K562 (cell line): ENCODE results near the gene NSMF. TPM values are rescaled to one million over a fixed set of nuclear protein-coding genes. Genes with fewer than 3 reads are reported as not detected.

Experiments
- BHLHE40 ChIP-seq: IDR thresholded peaks from 2 replicates; pipeline ENCODE4 v1.6.1; 2011; ENCODE audit warnings: low read length, improper control_type of control experiment
- CBFA2T2 ChIP-seq: fragments of 450-650 bp; conservative IDR thresholded peaks from 2 replicates; pipeline ENCODE4 v1.6.1; 2017; ENCODE audit warnings: mild to moderate bottlenecking
- CBFB ChIP-seq: sonication (generic); formaldehyde crosslinking; IDR thresholded peaks from 2 replicates; pipeline ENCODE4 v1.4.0; 2020; ENCODE audit warnings: mild to moderate bottlenecking, missing genetic modification reagents
- CTBP1 ChIP-seq: fragments of 450-650 bp; IDR thresholded peaks from 2 replicates; pipeline ENCODE4 v1.6.1; 2016; ENCODE audit warnings: borderline replicate concordance
- DACH1 ChIP-seq: fragments of 450-650 bp; IDR thresholded peaks from 2 replicates; pipeline ENCODE4 v1.6.1; 2018; ENCODE audit not compliant: partially characterized antibody
- DIDO1 ChIP-seq: fragments of 450-650 bp; IDR thresholded peaks from 2 replicates; pipeline ENCODE4 v1.6.1; 2016; ENCODE audit warnings: low read depth, missing biosample characterization, missing genetic modification characterization
- E2F3 ChIP-seq: fragments of 250-450 bp; sonication (Bioruptor Pico); IDR thresholded peaks from 2 replicates; pipeline ENCODE4 v1.4.0; 2020; ENCODE audit warnings: mild to moderate bottlenecking
- EP400 ChIP-seq: fragments of 450-650 bp; IDR thresholded peaks from 2 replicates; pipeline ENCODE4 v1.6.1; 2017; ENCODE audit warnings: antibody characterized with exemption, mild to moderate bottlenecking, moderate library complexity
- ESRRA ChIP-seq: fragments of 450-650 bp; IDR thresholded peaks from 2 replicates; pipeline ENCODE4 v1.6.1; 2014; ENCODE audit warnings: low read depth, mild to moderate bottlenecking, moderate library complexity, borderline replicate concordance
- FOXA1 ChIP-seq: fragments of 450-650 bp; IDR thresholded peaks from 2 replicates; pipeline ENCODE4 v1.6.1; 2016; ENCODE audit warnings: mild to moderate bottlenecking, borderline replicate concordance
- GABPB1 ChIP-seq: sonication (generic); formaldehyde crosslinking; IDR thresholded peaks from 2 replicates; pipeline ENCODE4 v1.8.0; 2022; ENCODE audit warnings: mild to moderate bottlenecking, missing genetic modification reagents
- KLF1 ChIP-seq: fragments of 450-650 bp; IDR thresholded peaks from 2 replicates; pipeline ENCODE4 v1.6.1; 2016; ENCODE audit warnings: missing genetic modification characterization, missing compliant biosample characterization
- MTA3 ChIP-seq: fragments of 450-650 bp; formaldehyde crosslinking; IDR thresholded peaks from 2 replicates; pipeline ENCODE4 v1.6.1; 2017; ENCODE audit warnings: mild to moderate bottlenecking, borderline replicate concordance
- NFE2 ChIP-seq: IDR thresholded peaks from 2 replicates; pipeline ENCODE4 v1.6.1; 2014; ENCODE audit warnings: antibody characterized with exemption, low read depth
- NFIC ChIP-seq: fragments of 450-650 bp; IDR thresholded peaks from 2 replicates; pipeline ENCODE4 v1.6.1; 2017; ENCODE audit warnings: mild to moderate bottlenecking, inconsistent platforms
- NR2C1 ChIP-seq, 2 experiments: fragments of 450-650 bp; IDR thresholded peaks; 2 replicates each; pipeline ENCODE4 v1.6.1; 2017; ENCODE audit warnings: mild to moderate bottlenecking in 2 of 2, antibody characterized with exemption in 1 of 2, inconsistent platforms in 1 of 2, missing compliant biosample characterization in 1 of 2, missing genetic modification characterization in 1 of 2
- PHTF2 ChIP-seq: fragments of 250-450 bp; sonication (Bioruptor Pico); IDR thresholded peaks from 2 replicates; pipeline ENCODE4 v1.5.0; 2021; ENCODE audit warnings: mild to moderate bottlenecking
- SMAD1 ChIP-seq: fragments of 150-350 bp; IDR thresholded peaks from 2 replicates; pipeline ENCODE4 v1.6.1; 2014; ENCODE audit warnings: low read length, low read depth; ENCODE audit not compliant: partially characterized antibody
- SMARCA5 ChIP-seq: fragments of 450-650 bp; IDR thresholded peaks from 2 replicates; pipeline ENCODE4 v1.6.1; 2016
- SP1 ChIP-seq: sonication (generic); formaldehyde crosslinking; IDR thresholded peaks from 2 replicates; pipeline ENCODE4 v1.8.1; 2022; ENCODE audit warnings: mild to moderate bottlenecking, missing genetic modification reagents
- TGIF2 ChIP-seq: sonication (generic); formaldehyde crosslinking; IDR thresholded peaks from 2 replicates; pipeline ENCODE4 v1.8.1; 2022; ENCODE audit warnings: mild to moderate bottlenecking, missing genetic modification reagents, moderate library complexity
- XRCC5 ChIP-seq: fragments of 200-400 bp; formaldehyde crosslinking; IDR thresholded peaks from 2 replicates; pipeline ENCODE4 v1.6.1; 2017; ENCODE audit warnings: low read depth, mild to moderate bottlenecking, low read length
- ZNF551 ChIP-seq: fragments of 250-450 bp; sonication (Bioruptor Pico); IDR thresholded peaks from 2 replicates; pipeline ENCODE4 v1.5.0; 2021; ENCODE audit warnings: mild to moderate bottlenecking, moderate library complexity
- polyA plus RNA-seq, 8 experiments: library from polyadenylated mRNA; depleted of rRNA in 4 of 8; stranded (reverse) in 5 of 8; unstranded in 3 of 8; fragments of >200 nt; fragmentation: Nextera tagmentation in 2 of 8; fragmentation: Illumina TruSeq in 1 of 8; extraction: Ambion mirVana in 2 of 8; extraction: Trizol in 1 of 8; gene quantifications; 2 replicates each; pipeline versions ENCODE4 v1.2.1 to v1.2.3, GENCODE V29; 2011 to 2014; ENCODE audit warnings: inconsistent platforms in 1 of 8, missing spikeins in 1 of 8
- total RNA-seq, 7 experiments: library from RNA; depleted of rRNA in 6 of 7; stranded (reverse); fragments of >200 nt in 6 of 7; fragmentation: Illumina TruSeq in 2 of 7; extraction: Trizol in 2 of 7; gene quantifications; 2 replicates each; pipeline versions ENCODE4 v1.2.1 to v1.2.3, GENCODE V29; 2011 to 2021; ENCODE audit warnings: low replicate concordance in 1 of 7
- TF ChIP-seq, protein P1 (sequence below): IDR thresholded peaks from 2 replicates; pipeline ENCODE4 v1.6.1; 2014; ENCODE audit warnings: antibody characterized with exemption
- TF ChIP-seq, protein P2 (sequence below), 2 experiments: fragments of 450-650 bp; IDR thresholded peaks; 2 replicates each; pipeline ENCODE4 v1.6.1; 2016
- TF ChIP-seq, protein P3 (sequence below): fragments of 250-450 bp; sonication (Bioruptor Pico); IDR thresholded peaks from 2 replicates; pipeline ENCODE4 v1.8.0; 2021; ENCODE audit warnings: moderate library complexity, mild to moderate bottlenecking, inconsistent platforms
- TF ChIP-seq, protein P4 (sequence below), 2 experiments: fragments of 250-450 bp in 1 of 2; fragments of 450-650 bp in 1 of 2; sonication (Bioruptor Pico) in 1 of 2; IDR thresholded peaks; 2 replicates each; pipeline versions ENCODE4 v1.6.1 to v1.8.0; 2016 to 2021; ENCODE audit warnings: mild to moderate bottlenecking in 2 of 2, moderate library complexity in 2 of 2, missing compliant biosample characterization in 1 of 2, missing genetic modification characterization in 1 of 2

NSMF gene
- total and polyA plus RNA-seq, 9 of the 15 experiments (the other 6 are each of a cell fraction or from before 2014, with no cell fraction given): 0.20 to 82.7 (median 29.3) TPM

DNA sequence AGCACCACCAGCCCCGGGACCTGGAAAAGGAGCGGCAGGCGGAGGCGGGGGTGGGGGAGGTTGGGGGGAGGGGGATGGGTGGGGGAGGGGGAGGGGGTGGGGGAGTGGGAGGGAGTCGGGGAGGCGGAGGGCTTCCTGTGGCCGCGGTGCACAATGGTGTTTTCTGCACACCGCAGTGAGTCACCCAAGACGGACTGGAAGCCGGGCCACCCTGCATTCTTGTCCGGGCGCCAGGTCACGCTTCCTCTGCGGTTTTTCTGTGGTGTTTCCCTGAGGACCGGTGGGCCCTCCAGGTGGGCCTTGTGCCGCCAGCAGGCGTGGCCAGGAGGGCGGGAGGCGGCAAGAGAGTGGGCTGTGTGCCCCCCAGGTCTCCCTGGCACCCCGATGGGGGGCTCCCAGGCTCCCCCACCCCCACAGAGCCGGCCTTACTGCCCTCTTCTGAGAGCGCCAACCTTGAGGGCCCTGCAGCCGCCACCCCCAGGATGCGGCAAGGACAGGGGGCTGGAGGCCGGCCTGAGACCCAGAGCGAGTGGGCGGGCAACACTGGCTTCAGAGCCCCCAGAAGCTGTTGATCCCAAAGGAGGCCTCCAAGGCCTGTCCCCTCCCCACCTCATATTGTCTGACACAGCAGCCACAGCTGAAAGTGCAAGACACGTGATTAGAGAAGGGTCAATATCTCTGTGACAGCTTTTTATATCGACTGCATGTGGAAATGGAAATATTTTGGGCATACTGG, 47.3 kb downstream of the NSMF start (continued):
- TF ChIP-seq NR2C1 (IDR thresholded peaks at IDR 0.05): no peak
- TF ChIP-seq NR2C1 (tag; IDR thresholded peaks at IDR 0.05): no peak
- TF ChIP-seq, protein P1, sequence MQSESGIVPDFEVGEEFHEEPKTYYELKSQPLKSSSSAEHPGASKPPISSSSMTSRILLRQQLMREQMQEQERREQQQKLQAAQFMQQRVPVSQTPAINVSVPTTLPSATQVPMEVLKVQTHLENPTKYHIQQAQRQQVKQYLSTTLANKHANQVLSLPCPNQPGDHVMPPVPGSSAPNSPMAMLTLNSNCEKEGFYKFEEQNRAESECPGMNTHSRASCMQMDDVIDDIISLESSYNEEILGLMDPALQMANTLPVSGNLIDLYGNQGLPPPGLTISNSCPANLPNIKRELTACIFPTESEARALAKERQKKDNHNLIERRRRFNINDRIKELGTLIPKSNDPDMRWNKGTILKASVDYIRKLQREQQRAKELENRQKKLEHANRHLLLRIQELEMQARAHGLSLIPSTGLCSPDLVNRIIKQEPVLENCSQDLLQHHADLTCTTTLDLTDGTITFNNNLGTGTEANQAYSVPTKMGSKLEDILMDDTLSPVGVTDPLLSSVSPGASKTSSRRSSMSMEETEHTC: no peak
- peak; percentile 15 for TF ChIP-seq DACH1
- TF ChIP-seq, protein P2, sequence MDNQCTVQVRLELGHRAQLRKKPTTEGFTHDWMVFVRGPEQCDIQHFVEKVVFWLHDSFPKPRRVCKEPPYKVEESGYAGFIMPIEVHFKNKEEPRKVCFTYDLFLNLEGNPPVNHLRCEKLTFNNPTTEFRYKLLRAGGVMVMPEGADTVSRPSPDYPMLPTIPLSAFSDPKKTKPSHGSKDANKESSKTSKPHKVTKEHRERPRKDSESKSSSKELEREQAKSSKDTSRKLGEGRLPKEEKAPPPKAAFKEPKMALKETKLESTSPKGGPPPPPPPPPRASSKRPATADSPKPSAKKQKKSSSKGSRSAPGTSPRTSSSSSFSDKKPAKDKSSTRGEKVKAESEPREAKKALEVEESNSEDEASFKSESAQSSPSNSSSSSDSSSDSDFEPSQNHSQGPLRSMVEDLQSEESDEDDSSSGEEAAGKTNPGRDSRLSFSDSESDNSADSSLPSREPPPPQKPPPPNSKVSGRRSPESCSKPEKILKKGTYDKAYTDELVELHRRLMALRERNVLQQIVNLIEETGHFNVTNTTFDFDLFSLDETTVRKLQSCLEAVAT (IDR thresholded peaks at IDR 0.05): peak in 1 of 2 experiments; percentile 91; a peak in 2 of 4 replicates
- TF ChIP-seq ZNF551: no peak
- TF ChIP-seq ESRRA: peak; percentile 80; the same call in 1 of the 2 replicates
- no peak for TF ChIP-seq SMAD1
- no peak for TF ChIP-seq NFE2
- TF ChIP-seq CBFB (CRISPR knock-in tag): peak; percentile 79; the same call in 1 of the 2 replicates
- TF ChIP-seq EP400: no peak
- TF ChIP-seq NFIC: peak; percentile 82
- no peak for TF ChIP-seq SMARCA5
- TF ChIP-seq CBFA2T2: no peak
- TF ChIP-seq DIDO1 (tag): no peak
- no peak for TF ChIP-seq FOXA1
- TF ChIP-seq MTA3: peak; percentile 14; the same call in 1 of the 2 replicates
- TF ChIP-seq CTBP1: no peak
- no peak for TF ChIP-seq E2F3 (CRISPR knock-in tag)
- TF ChIP-seq, protein P3, sequence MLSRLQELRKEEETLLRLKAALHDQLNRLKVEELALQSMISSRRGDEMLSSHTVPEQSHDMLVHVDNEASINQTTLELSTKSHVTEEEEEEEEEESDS: no peak
- peak; percentile 95 for TF ChIP-seq BHLHE40
- TF ChIP-seq KLF1 (tag): 0 out of 2 replicates have a peak, but pooled peaks have one; percentile 24
- 0 out of 2 replicates have a peak, but pooled peaks have one; percentile 50 for TF ChIP-seq GABPB1
- TF ChIP-seq, protein P4, sequence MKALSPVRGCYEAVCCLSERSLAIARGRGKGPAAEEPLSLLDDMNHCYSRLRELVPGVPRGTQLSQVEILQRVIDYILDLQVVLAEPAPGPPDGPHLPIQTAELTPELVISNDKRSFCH (CRISPR knock-in tag; IDR thresholded peaks at IDR 0.05): no peak
- TF ChIP-seq, protein P4 (tag; IDR thresholded peaks at IDR 0.05): 0 out of 2 replicates have a peak, but pooled peaks have one; percentile 16
- no peak for TF ChIP-seq XRCC5
- TF ChIP-seq PHTF2: no peak
- TF ChIP-seq SP1 (CRISPR knock-in tag): 0 out of 2 replicates have a peak, but pooled peaks have one; percentile 27
- TF ChIP-seq TGIF2 (CRISPR knock-in tag): no peak
